GM04503 (cell line): Measurements from ENCODE around the gene CCT5.

Experiments
- DNase-seq: peaks from one replicate; pipeline ENCODE4 v3.0.0-alpha.2; 2012; ENCODE audit warnings: low read depth

The CCT5 gene

DNA sequence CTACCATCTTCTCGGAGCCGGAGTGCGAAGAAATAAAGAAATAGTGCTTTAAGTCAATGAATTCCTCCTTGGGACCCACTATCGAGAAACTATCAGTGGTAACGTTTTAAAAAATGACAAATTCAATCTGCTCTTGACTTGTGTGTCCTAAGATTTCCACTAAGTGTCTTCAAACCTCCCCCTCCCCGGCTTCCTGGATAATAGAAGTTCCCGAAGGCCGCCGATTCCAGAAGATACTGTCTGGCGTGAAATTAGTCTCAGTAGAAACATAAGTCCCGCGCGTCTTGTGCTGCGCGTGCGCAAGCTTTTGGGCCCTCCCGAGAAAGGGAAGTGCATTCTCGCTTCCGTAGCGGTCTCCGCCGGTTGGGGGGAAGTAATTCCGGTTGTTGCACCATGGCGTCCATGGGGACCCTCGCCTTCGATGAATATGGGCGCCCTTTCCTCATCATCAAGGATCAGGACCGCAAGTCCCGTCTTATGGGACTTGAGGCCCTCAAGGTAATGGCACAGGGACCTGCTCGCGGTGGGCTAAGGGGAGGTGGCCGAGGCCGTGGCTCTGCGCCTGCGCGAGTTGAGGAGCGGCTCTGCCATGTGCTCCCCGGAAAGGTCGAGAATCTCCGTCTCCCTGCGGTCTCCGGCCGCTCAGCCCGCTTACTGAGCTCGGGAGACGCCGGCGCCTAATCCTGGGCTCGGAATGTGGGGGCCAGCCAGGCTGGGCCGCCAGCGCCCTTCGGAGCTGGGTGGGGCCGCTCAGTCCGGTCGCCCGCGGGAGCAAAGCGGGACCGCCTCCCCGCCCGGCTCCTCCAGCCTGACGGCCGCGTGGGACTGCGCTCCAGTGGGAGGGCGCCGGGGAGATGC, at the start of gene CCT5:
TSS of gene CCT5 (plus strand) at position 333 of the 858 bp plus-strand sequence. CDS start at position 394, 61 bp downstream.
- peak; percentile 88 for DNase-seq

DNA sequence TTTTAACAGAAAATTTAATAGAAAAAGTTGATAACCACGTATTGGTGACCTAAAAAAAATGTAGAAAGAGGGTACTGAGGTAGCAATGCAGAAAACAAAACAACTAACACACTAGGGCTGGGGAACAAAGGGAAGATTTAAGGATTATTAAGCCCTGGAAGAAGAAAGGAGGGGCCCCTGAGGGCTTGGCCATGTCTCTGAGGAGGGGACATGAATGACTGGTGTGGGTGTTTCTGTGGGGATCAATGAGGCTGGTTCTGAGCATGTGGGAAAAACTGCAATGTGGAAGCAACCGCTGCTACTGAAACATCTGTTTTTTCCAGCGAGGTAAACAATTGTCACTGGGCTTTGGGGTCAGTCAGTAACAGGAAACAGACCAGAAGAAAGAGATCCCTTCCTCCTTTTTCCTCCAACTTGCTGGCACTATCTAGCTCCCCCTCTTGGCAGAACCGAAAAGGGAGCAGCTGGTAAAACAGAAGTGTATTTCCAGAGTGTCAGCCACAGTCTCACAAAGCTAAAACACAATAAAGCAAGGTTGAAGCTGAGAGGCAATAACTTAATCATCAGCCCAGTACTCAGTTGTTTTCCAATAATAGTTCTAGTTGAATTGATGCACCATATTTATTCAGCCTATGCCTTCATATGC, 48.7 kb upstream of the CCT5 start:
- DNase-seq: no peak

DNA sequence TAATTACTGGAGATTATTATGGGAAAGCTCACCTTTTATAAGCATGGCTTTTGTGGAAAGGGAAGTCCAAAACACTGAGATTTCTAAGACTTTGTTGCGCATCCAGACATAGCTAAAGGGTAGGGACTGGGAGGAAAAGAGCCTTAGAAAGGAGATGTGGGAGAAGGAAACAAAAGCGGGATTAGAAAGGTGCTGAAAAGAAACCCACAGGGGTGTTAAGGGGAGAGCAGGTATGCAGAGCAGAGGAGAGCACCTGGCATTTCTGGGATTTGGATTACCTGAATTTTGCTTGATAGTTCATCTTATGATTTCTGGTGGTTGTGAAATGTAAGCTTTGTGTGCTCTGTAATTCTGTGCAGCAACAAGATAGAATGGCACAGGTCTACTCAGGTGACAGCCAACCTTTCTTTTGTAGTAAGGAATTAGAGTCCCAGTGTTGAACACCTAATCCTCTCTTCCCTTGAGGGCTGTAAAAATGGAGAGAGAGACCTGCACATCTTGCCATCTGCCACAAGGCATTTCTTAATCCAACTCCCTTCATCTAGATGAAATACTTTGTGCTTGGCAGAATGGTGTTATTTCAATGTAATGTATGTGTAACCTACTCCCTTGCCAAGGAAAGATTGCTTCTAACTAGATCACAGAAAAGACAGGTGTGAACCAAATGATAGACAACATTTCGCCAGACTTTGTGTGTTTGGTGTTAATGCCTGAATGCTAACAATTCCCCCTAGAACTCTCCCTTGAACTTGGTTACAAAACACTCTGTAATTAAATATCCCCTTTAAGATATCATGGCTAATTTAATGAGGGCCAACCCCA, 47.8 kb upstream of the CCT5 start:
- no peak for DNase-seq

DNA sequence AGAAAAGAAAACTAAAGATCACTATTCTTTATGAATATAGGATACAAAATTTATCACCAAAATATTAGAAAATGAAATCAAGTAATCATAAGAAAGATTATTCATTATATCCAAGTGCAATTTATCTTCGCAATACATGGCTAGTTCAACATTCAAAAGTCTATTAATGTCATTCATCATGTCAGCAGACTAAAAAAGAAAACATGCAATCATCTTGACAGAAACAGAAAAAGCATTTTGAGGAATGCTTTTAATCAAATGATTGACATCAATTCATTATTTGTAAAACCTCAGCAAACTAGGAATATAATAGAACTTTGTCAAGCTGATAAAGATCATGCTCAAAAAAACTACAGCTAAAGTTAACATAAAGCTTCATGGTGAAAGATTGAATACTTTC, 41.1 kb upstream of the CCT5 start:
- DNase-seq: no peak

DNA sequence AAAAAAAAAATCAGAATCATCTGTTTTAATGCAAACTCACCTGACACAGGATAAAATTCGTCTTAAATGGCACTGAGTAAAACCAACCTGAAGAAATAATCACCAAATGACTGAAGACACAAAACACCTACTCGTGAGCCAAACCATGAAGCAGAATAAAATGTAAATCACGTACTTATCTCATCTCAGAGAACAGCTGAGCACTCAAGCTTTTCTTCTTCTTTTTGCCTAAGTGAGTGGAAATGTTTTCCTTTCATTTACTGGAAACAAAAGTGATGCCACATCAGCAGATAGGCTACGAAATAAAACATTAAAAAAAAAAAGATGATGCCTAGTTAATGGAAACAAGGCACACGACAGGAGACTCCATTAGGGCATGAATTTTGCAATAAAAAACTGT, 36.8 kb upstream of the CCT5 start:
- no peak for DNase-seq

DNA sequence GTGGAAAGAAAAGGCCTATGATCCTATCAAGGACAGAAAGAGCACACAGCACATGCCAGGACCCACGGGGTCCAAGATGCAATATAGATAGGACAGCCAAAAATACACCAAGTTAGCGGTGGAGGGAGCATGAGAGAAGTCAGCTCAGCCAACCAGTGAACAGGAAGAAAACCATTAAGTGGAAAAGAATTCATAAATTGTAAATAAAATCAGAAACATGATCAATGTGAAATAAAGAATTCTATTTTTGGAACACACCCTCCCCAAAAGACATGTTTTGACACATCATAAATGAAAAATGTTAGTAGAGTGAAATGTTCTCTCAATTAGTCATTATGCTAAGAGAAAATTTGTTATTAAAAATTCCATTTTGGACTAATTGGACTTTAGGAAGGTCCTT, 36.0 kb upstream of the CCT5 start:
- no peak for DNase-seq

DNA sequence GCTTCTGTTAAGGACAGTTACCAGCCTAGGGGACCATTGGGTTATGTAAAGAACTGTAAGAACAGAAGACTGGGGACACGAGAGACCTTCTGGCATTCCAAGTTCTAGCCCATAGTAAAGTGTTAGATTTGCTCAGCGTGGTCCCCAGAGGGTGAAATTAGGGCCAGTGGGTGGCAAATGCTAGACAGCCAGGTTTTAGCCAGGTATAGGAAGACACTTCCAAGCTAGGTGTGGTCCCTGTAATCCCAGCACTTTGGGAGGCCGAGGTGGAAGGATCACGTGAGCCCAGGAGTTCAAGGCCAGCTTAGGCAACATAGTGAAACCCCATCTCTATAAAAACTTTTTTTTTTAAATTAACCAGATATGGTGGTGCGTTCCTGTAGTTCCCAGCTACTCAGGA, 34.7 kb upstream of the CCT5 start:
- no peak for DNase-seq

DNA sequence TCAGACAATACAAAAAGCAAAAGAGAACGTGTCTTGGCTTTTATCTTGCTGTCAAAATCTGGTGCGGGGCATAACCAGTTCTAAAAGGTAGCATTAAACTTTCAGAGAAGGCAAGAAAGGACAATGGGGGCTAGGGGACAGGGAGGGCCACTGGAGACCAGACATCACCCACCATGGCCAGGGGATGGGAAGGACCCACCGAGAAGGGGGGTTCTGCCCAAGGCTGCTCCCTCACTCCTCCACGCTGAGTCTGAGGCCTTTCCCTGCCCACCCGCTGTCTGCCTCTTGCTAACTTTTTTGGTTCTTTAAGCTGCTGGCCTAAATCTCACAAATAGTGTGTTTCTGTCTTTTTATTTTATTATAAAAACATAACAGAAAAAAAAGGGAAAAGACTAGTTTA, 34.0 kb upstream of the CCT5 start:
- DNase-seq: no peak

DNA sequence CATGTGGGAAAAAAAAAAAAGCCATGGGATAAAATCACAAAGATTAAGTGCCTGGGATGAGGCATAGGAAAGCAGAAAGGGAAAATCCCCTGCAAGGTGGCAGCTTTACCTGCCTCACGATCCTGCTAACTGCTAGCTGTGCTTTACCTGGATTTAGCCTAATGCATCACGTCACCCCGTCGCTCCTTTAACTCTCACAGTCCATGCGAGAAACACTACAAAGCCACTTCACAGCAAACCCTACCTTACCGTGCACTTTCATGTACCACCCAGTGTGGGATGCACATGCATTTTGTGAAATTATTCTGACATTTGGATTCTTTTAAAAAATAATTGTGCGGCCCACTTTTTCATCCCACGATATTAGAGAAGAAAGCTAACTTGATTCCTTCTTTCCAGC, 31.4 kb upstream of the CCT5 start:
- no peak for DNase-seq

DNA sequence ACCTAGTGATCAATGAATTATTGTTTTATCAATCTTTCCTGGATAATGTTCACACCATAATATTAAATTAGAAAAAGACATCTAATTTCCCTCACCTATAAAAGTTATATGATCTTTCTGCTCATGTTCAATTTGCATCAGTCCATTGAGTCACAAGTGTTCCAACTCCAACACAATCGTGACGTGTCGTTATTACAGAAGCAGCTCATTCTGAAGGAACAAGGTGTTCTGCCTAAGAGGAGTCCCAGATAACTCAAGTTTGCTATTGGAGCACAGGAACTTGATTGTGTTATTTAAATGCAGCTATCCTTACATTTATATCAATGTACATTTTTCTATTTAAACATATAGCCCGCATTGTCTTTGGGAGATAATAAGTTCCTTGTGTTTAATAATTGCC, 31.0 kb upstream of the CCT5 start:
- no peak for DNase-seq

DNA sequence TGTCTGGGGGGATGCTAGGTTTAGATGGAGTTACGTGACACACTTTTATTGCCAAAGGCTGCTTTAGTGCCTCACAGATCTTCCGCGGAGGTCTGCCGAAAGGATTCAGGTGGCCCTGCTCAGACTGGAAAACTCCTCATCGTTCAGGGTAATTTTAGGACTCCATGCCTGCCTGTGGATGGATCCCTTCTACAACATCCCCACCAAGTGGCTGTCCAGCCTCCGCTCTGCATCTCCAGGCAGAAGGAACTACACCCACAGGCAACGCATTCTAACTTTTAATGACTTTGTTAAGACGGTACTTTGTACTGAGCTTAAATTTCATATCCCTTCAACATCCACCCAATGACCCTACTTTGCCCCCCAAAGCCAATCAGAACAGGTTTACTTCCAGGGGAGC, 29.8 kb upstream of the CCT5 start:
- no peak for DNase-seq

DNA sequence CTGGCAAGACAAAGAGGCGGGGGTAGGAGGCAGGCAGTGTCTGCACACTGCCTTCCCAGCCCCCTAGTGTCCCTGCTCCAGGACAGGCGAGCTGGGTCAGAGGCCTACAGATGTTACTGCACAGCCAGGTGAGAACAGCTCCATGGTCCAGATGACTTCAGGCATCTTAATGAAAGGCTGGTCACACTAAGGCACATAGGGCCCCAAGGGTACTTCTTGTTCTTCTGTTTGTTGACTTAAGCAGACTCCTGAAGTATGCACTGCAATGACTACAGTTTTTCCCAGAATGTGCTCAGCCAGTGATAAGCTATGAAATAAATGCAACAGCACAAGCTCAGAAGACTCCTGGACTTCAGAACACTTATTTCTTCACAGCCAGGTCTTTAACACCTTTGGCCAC, 27.8 kb upstream of the CCT5 start:
- DNase-seq: no peak

DNA sequence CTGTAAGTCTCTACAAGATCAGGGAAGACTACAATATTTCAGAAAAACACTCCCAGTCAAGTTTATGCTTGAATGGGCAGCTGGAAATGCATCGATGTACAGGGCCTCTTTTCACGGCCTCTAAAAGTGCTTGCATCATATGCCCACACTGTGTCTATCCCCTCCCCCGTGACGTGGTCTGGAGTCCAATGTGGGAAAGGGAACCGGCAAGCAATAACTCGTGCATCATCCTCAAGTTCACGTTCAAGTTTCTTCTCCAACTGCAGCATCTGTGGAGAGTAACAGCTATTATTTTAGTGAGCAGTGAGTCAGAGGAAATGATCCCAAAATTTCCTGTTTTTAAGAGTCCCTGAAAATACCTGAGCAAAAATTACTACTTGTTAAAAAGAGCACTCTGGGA, 22.7 kb upstream of the CCT5 start:
- DNase-seq: no peak

DNA sequence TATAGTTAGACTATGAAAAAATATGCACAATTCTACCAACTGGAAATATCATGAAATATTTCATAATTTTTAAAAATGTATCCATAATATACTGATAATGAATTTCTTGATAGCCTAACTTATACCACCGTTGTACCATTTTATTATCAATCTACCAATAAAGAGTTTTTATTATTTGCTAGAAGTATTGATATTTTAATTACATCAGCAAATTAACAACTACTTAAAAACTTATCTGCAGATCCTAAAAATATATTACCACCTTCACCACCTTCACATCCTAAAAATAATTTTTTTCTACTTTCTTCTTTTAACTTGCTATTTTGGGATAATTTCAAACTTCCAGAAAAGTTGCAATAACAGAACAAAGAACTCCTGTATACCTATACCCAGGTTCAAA, 21.8 kb upstream of the CCT5 start:
- no peak for DNase-seq

DNA sequence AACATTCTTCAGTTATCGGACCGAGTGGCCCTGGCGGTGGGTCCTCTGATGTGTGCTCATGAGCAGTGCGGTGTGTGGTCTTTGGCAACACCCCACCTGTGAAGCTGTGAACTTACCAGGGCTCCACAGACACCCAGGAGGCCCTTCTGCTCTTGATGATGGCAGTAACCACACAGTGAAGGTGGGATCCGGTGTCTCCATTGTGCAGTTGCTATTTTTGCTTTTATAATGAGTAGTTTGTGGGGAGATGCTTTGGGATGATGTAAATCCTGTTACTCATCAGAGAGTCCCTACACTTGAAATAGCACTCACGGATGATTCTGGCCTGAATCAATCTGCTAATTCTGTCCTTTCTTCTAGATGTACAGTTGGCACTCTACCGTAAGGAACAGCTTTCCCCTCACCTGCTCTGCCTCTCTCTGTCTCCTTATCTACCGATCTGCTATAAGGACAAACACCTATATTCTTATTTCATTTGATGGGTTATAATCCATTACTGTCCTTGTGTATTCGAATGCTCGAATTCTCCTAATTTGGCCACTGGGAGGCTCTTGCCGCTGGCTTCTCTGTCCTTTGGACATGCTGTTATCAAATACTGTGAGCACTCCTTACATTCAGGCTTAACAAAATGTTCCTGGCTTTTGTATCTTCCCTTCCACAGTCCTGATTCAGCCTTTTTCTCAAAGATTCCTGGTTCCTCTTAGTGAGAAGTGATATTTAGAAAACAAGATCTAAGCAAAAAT, 20.6 kb upstream of the CCT5 start:
- DNase-seq: peak; percentile 48

DNA sequence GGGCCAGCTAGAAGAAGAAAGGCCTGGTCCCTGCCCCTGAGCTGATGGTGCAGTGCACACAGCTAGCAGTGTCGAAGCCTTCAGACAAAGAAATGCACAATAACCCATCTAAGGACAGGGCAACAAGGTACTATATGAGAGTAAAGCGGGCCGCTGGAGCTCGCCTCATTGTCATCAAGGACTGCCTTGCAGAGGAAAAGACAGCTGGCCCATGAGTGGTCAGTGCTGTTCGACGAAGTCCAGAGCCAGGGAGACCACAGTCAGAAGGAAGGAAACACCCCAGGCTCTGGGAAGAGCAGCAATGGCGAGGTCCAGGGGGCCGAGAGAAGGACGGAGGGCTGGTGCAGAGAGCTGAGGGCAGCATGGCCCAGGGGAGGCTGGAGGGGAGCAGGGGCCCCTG, 17.7 kb upstream of the CCT5 start:
- no peak for DNase-seq

DNA sequence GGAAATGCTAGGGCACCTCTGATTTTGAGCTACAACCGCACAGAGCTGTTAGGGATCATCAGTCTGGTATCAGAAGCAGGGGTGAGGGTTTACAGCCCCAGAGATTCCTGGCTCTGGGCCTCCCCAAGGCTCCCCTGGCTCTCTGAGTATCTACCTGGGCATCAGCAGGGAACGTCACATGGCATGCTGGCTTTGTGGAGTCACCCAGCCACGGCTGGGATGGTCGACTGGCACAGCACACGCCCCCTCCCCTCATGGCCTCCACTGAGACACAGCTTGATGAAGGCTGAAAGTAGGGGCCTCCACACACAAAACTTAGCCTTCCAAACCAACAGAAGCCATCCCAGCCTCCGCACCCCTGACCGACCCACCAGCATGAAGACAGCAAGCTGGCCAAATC, 17.1 kb upstream of the CCT5 start:
- no peak for DNase-seq

DNA sequence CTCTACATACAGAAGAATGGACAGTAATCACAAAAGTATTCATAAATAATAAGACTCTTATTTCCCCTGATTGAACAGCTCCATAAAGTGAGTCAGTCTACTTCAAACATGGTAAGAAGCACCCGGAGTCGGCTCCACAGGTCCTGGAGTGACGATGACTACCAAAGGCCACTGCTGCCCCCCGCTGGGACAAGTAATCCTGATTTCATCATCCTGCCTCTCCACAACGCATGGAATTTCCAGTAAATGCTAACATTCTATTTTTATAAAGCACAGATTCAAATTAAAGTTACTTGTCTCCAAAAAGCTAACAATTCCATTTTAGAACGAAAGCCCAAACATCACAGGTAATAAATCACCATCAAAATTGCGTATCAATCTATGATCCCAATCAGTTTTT, 16.6 kb upstream of the CCT5 start:
- peak; percentile 61 for DNase-seq

DNA sequence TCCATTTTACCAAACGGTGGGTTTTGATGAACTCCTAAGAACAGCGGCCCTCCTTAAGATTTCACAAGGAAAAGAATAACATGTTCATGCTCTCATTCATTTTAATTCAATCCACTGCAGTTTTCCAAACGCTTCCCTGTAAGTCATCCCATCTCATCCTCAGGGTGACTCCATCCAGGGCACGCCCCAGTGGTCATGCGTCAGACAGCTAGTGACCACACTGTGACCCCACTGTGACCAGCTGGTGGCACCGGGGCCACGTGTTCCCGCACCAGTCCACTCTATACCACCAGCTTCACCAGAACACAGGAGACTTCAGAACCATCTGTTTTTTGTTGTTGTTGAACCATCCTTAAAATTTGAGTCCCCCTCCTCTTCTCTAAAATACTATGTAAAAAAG, 14.7 kb upstream of the CCT5 start:
- DNase-seq: no peak

DNA sequence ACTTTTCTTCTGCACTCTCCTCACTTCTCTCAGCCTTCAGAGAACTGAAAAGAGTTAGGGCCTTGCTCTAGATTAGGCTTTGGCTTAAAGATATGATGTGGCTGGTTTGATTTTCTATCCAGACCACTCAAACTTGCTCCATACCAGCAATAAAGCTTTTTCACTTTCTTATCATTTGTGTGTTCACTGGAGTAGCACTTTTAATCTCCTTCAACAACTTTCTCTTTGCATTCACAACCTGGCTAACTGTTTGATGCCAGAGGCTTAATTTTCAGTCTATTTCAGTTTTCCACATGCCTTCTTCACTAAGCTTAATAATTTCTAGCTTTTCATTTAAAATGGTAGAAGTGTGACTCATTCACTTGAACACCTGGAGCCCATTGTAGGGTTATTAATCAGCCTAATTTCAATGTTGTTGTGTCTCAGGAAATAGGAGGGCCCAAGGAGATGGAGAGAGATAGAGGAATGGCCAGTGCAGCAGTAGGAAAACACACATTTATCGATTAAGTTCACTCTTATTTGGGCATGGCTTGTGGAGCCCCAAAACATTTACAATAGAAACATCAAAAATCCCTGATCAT, 6.3 kb upstream of the CCT5 start:
- DNase-seq: no peak

DNA sequence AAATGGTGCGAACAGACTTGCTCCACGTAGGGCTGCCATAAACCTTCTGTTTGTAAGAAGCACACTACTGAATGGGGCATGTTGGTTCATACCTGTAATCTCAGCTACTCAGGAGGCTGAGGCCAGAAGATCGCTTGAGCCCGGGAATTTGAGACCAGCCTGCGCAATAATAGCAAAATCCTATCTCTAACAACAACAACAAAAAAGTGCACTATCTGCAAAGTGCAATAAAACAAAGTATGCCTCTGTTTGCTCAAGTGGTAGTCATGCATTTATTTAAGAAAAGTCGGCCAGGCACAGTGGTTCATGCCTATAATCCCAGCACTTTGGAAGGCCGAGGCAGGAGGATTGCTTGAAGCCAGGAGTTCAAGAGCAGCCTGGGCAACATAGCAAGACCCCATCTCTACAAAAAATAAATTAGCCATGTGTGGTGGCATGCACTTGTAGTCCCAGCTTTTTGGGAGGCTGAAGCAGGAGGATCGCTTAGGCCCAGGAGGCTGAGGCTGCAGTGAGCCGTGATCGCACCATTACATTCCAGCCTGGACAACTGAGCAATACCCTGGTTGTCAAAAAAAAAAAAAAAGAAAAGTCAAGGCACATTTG, 5.6 kb upstream of the CCT5 start:
- no peak for DNase-seq
